ENCODE results near the gene ADGRB3. TPM values are rescaled to one million over a fixed set of nuclear protein-coding genes. Genes with fewer than 3 reads are reported as not detected.

Gene ADGRB3
- polyA plus RNA-seq, 1 of the 3 experiments (the other 2 are of a cell fraction): 0.12 TPM

- H3F3A ChIP-seq (replicated peaks; ENCODE audit: insufficient read depth): no peaks in the 10 kb centered on the region
- CTCF ChIA-PET: interaction anchor here (0.6 to 2.0 kb wide), 2 partner anchors 15 to 53 kb away, joined by 3 to 4 read pairs; no protein-coding TSS in a partner anchor
- no peak for DNase-seq
- H4K20me1 ChIP-seq (ENCODE audit: insufficient read depth): no peaks in the 10 kb centered on the region
- TF ChIP-seq RCOR1 (IDR thresholded peaks at IDR 0.05; ENCODE audit: low read length) (no peak), SIN3A (IDR thresholded peaks at IDR 0.05; ENCODE audit: borderline replicate concordance, low read depth, low read length) (no peak), JUND (IDR thresholded peaks at IDR 0.05) (no peak), NRF1 (IDR thresholded peaks at IDR 0.05; ENCODE audit: low read depth, low read length) (no peak), TAF1 (IDR thresholded peaks at IDR 0.05; ENCODE audit: borderline replicate concordance, low read depth, low read length) (no peak), EP300 (IDR thresholded peaks at IDR 0.05; ENCODE audit: borderline replicate concordance in 1 of 2, low read depth in 1 of 2, low read length in 1 of 2) (no peak), FOXJ3 (CRISPR knock-in tag; IDR thresholded peaks at IDR 0.05) (no peak), MEF2A (IDR thresholded peaks at IDR 0.05; ENCODE audit: borderline replicate concordance, low read depth) (no peak), CTCF (IDR thresholded peaks at IDR 0.05) (no peak), NFIC (IDR thresholded peaks at IDR 0.05; ENCODE audit: borderline replicate concordance) (no peak), GATA2 (CRISPR knock-in tag; IDR thresholded peaks at IDR 0.05) (no peak)
- TF ChIP-seq, protein P1, sequence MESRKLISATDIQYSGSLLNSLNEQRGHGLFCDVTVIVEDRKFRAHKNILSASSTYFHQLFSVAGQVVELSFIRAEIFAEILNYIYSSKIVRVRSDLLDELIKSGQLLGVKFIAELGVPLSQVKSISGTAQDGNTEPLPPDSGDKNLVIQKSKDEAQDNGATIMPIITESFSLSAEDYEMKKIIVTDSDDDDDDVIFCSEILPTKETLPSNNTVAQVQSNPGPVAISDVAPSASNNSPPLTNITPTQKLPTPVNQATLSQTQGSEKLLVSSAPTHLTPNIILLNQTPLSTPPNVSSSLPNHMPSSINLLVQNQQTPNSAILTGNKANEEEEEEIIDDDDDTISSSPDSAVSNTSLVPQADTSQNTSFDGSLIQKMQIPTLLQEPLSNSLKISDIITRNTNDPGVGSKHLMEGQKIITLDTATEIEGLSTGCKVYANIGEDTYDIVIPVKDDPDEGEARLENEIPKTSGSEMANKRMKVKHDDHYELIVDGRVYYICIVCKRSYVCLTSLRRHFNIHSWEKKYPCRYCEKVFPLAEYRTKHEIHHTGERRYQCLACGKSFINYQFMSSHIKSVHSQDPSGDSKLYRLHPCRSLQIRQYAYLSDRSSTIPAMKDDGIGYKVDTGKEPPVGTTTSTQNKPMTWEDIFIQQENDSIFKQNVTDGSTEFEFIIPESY (IDR thresholded peaks at IDR 0.05; ENCODE audit: borderline replicate concordance, low read depth): no peak
- TF ChIP-seq, protein P2, sequence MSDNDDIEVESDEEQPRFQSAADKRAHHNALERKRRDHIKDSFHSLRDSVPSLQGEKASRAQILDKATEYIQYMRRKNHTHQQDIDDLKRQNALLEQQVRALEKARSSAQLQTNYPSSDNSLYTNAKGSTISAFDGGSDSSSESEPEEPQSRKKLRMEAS (IDR thresholded peaks at IDR 0.05; ENCODE audit: low read depth): no peak
- H3K4me2 ChIP-seq: no peak overlapping the region
- H3K9me2 ChIP-seq: no peaks in the 10 kb centered on the region
- 30% methylated on average over 3 of the region's 3 CpGs for WGBS (ENCODE audit: low lambda C conversion rate)
- POLR2A ChIA-PET: interaction anchor here (0.6 kb wide), 1 partner anchor 99 kb away, joined by 4 read pairs; no protein-coding TSS in a partner anchor
- H3K79me2 ChIP-seq (ENCODE audit: insufficient read depth): no peaks in the 10 kb centered on the region
- peaks cover 3 to 6% of the 10 kb centered on the region in 2 experiments; a peak in 2 of 4 replicates for H3K4me1 ChIP-seq (ENCODE audit: control insufficient read depth in 1 of 2, insufficient read depth in 2 of 2, low read depth in 1 of 2, low read length in 1 of 2)
- H2AFZ ChIP-seq (ENCODE audit: low read depth): no peak overlapping the region
- H3K4me3 ChIP-seq (ENCODE audit: low read depth in 2 of 2, low read length in 1 of 2): no peak overlapping the region
- no peaks in the 10 kb centered on the region for H3K9me3 ChIP-seq
- no peak overlapping the region for H3K27ac ChIP-seq (ENCODE audit: low read depth in 2 of 2, low read length in 1 of 2)
- no peak overlapping the region for H3K9ac ChIP-seq
- H3K27me3 ChIP-seq (ENCODE audit: insufficient read depth): no peaks in the 10 kb centered on the region
- H3K36me3 ChIP-seq (replicated peaks in 1 of 2; ENCODE audit: control insufficient read depth in 1 of 2, insufficient read depth in 2 of 2, low read length in 1 of 2): no peaks in the 10 kb centered on the region
Observed at GRCh38 chr6:68691120-68691519, 56.0 kb downstream of the ADGRB3 start.

DNA sequence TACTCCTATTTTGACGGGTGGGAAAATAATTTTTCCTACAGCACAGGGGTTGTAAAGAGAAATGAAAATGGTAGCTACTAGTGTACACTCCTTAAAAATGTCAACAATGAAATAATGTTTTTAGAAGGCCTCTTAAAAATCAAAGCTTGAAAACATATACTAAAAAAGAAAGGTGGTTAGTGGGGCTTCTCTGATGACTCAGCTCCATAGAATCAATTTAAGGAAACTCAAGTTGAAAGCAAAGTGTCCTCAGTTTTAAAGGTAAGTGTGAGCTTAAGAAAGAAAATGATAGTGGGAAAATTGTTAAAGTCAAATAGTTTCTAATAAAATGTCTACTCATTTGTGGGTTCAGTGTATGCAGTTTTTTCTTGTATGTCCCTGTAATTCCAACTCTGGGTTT lies 58.2 kb downstream of the ADGRB3 start:
- no peak overlapping the region for H3K9ac ChIP-seq
- no peaks in the 10 kb centered on the region for H4K20me1 ChIP-seq (ENCODE audit: insufficient read depth)
- POLR2A ChIA-PET: no interaction called here
- no peaks in the 10 kb centered on the region for H3K9me2 ChIP-seq
- no peaks in the 10 kb centered on the region for H3F3A ChIP-seq (replicated peaks; ENCODE audit: insufficient read depth)
- no peak for DNase-seq
- no peak overlapping the region for H3K4me3 ChIP-seq (ENCODE audit: low read depth in 2 of 2, low read length in 1 of 2)
- H3K36me3 ChIP-seq (replicated peaks in 1 of 2; ENCODE audit: control insufficient read depth in 1 of 2, insufficient read depth in 2 of 2, low read length in 1 of 2): no peaks in the 10 kb centered on the region
- no peaks in the 10 kb centered on the region for H3K9me3 ChIP-seq
- H3K4me1 ChIP-seq (ENCODE audit: control insufficient read depth in 1 of 2, insufficient read depth in 2 of 2, low read depth in 1 of 2, low read length in 1 of 2): peaks cover 3 to 6% of the 10 kb centered on the region in 2 experiments; a peak in 2 of 4 replicates
- TF ChIP-seq GABPA (IDR thresholded peaks at IDR 0.05; ENCODE audit: low read depth): no peak
- no peak for TF ChIP-seq USF1 (IDR thresholded peaks at IDR 0.05; ENCODE audit: borderline replicate concordance, low read depth)
- TF ChIP-seq SIN3A (IDR thresholded peaks at IDR 0.05; ENCODE audit: borderline replicate concordance, low read depth, low read length): no peak
- no peak for TF ChIP-seq RCOR1 (IDR thresholded peaks at IDR 0.05; ENCODE audit: low read length)
- TF ChIP-seq NRF1 (IDR thresholded peaks at IDR 0.05; ENCODE audit: low read depth, low read length): no peak
- TF ChIP-seq CHD2 (IDR thresholded peaks at IDR 0.05; ENCODE audit: low read length, partially characterized antibody): no peak
- no peak overlapping the region for H3K27ac ChIP-seq (ENCODE audit: low read depth in 2 of 2, low read length in 1 of 2)
- H2AFZ ChIP-seq (ENCODE audit: low read depth): no peak overlapping the region
- H3K4me2 ChIP-seq: no peak overlapping the region
- CTCF ChIA-PET: no interaction called here
- H3K27me3 ChIP-seq (ENCODE audit: insufficient read depth): no peaks in the 10 kb centered on the region
- 44% methylated on average over 1 of the region's 1 CpG for WGBS (ENCODE audit: low lambda C conversion rate)
- H3K79me2 ChIP-seq (ENCODE audit: insufficient read depth): no peaks in the 10 kb centered on the region
